ENCODE measurements around the gene EHF. TPM values are rescaled to one million over a fixed set of nuclear protein-coding genes. Genes with fewer than 3 reads are reported as not detected.

Gene EHF
- total and polyA plus RNA-seq, 2 of the 13 experiments (the other 11 are each of a cell fraction or from before 2014, with no cell fraction given) = 0.04 to 0.46 TPM

DNA sequence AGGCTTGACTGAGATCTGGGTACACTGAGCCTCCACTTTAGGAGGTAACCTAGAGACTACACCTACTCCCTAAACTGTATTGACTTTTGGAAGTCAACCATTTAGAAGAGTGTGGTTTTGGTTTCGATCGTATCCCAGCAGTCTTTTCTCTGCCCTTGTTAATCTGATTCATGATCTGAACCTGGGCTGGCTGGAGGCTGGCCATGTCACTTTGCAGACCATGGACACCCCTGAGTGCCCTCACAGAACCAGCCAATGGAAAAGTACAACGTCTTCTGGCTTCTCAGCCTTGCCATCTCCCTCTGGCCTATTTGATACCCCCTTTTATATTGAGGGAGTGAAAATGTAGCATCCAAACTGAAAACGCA, 10.8 kb downstream of the EHF start:
- BruUV-seq (replicated peaks) = no TSS peak
- intact Hi-C loops (cut with micrococcal nuclease; ENCODE audit: unreplicated experiment) = no loop called here
- POLR2A ChIA-PET = interaction anchor here (1.3 kb wide), 1 partner anchor 31 kb away, joined by 5 read pairs; no protein-coding TSS in a partner anchor
- in situ Hi-C loops (cut with HindIII; ENCODE audit: extremely low pct_ligation_motif_present, low pct_unique_long_range_greater_than_20kb) = no loop called here
- Histone ChIP-seq H3K4me3 (replicated peaks in 1 of 3; ENCODE audit: insufficient read depth in 1 of 3, low read depth in 2 of 3, low read length in 3 of 3) (no peak overlapping the region), H3K36me3 (replicated peaks in 1 of 2; ENCODE audit: control insufficient read depth in 1 of 2, insufficient read depth in 2 of 2, low read length in 2 of 2) (no peaks in the 10 kb centered on the region), H3K4me1 (ENCODE audit: insufficient read depth, low read length) (peaks cover 50% of the 10 kb centered on the region), H4K20me1 (ENCODE audit: insufficient read depth, low read length) (no peaks in the 10 kb centered on the region), H3K9ac (ENCODE audit: insufficient read depth, low read depth, low read length) (no peak overlapping the region), H3K27me3 (ENCODE audit: control insufficient read depth in 1 of 2, insufficient read depth in 2 of 2, low read length in 2 of 2) (no peaks in the 10 kb centered on the region), H3K4me2 (ENCODE audit: low read depth, low read length) (no peak overlapping the region; the same call in 1 of the 2 replicates), H3K9me3 (ENCODE audit: low read length) (no peaks in the 10 kb centered on the region), H2AFZ (ENCODE audit: low read length) (no peak overlapping the region), H3K79me2 (ENCODE audit: insufficient read depth, low read length) (no peaks in the 10 kb centered on the region), H3K27ac (ENCODE audit: extremely low read length, insufficient read depth, low read length) (no peak overlapping the region)
- TF ChIP-seq, protein P1, sequence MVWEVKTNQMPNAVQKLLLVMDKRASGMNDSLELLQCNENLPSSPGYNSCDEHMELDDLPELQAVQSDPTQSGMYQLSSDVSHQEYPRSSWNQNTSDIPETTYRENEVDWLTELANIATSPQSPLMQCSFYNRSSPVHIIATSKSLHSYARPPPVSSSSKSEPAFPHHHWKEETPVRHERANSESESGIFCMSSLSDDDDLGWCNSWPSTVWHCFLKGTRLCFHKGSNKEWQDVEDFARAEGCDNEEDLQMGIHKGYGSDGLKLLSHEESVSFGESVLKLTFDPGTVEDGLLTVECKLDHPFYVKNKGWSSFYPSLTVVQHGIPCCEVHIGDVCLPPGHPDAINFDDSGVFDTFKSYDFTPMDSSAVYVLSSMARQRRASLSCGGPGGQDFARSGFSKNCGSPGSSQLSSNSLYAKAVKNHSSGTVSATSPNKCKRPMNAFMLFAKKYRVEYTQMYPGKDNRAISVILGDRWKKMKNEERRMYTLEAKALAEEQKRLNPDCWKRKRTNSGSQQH (CRISPR knock-in tag; IDR thresholded peaks at IDR 0.05; ENCODE audit: low read depth) = no peak
- TF ChIP-seq ZNF749 (CRISPR knock-in tag; IDR thresholded peaks at IDR 0.05; ENCODE audit: borderline replicate concordance) = no peak
- TF ChIP-seq, protein P2, sequence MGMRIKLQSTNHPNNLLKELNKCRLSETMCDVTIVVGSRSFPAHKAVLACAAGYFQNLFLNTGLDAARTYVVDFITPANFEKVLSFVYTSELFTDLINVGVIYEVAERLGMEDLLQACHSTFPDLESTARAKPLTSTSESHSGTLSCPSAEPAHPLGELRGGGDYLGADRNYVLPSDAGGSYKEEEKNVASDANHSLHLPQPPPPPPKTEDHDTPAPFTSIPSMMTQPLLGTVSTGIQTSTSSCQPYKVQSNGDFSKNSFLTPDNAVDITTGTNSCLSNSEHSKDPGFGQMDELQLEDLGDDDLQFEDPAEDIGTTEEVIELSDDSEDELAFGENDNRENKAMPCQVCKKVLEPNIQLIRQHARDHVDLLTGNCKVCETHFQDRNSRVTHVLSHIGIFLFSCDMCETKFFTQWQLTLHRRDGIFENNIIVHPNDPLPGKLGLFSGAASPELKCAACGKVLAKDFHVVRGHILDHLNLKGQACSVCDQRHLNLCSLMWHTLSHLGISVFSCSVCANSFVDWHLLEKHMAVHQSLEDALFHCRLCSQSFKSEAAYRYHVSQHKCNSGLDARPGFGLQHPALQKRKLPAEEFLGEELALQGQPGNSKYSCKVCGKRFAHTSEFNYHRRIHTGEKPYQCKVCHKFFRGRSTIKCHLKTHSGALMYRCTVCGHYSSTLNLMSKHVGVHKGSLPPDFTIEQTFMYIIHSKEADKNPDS (CRISPR knock-in tag; IDR thresholded peaks at IDR 0.05) = no peak
- TF ChIP-seq ZNF543 (CRISPR knock-in tag; IDR thresholded peaks at IDR 0.05) = no peak
- TF ChIP-seq, protein P3, sequence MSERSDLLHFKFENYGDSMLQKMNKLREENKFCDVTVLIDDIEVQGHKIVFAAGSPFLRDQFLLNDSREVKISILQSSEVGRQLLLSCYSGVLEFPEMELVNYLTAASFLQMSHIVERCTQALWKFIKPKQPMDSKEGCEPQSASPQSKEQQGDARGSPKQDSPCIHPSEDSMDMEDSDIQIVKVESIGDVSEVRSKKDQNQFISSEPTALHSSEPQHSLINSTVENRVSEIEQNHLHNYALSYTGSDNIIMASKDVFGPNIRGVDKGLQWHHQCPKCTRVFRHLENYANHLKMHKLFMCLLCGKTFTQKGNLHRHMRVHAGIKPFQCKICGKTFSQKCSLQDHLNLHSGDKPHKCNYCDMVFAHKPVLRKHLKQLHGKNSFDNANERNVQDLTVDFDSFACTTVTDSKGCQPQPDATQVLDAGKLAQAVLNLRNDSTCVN (CRISPR knock-in tag; IDR thresholded peaks at IDR 0.05; ENCODE audit: borderline replicate concordance) = no peak
- no peak for TF ChIP-seq ZNF101 (CRISPR knock-in tag; IDR thresholded peaks at IDR 0.05; ENCODE audit: borderline replicate concordance, low read depth)
- no peak for TF ChIP-seq DZIP1 (CRISPR knock-in tag; IDR thresholded peaks at IDR 0.05)
- TF ChIP-seq ZNF770 (CRISPR knock-in tag; IDR thresholded peaks at IDR 0.05) = no peak
- TF ChIP-seq NFKB2 (CRISPR knock-in tag; IDR thresholded peaks at IDR 0.05; ENCODE audit: borderline replicate concordance) = no peak
- no peak for TF ChIP-seq ZNF451 (CRISPR knock-in tag; IDR thresholded peaks at IDR 0.05)
- DNase-seq (ENCODE audit: low spot score) (no peak), ATAC-seq (no peak), FAIRE-seq (no peak)
- WGBS (ENCODE audit: low lambda C conversion rate) = 80% methylated on average over 4 of the region's 4 CpGs
- CTCF ChIA-PET (ENCODE audit: low intra/inter-chr PET ratio, low total read pairs) = no interaction called here

Data from HepG2 (cell line).